ENCODE results near the gene GPC1. TPM values are rescaled to one million over a fixed set of nuclear protein-coding genes. Genes with fewer than 3 reads are reported as not detected.

Gene GPC1
- total RNA-seq, 4 donors from 2014 or later: 4.4 to 18.2 (median 7.1) TPM

- Histone ChIP-seq H3K9me3 (no peaks in the 10 kb centered on the region), H3K4me3 (no peak overlapping the region), H3K36me3 (no peaks in the 10 kb centered on the region), H3K27ac (no peak overlapping the region), H3K27me3 (no peaks in the 10 kb centered on the region), H3K4me1 (no peaks in the 10 kb centered on the region)
- DNase-seq: peak in 1 of 3 donors; percentile 38
- TF ChIP-seq POLR2A (IDR thresholded peaks at IDR 0.05) (no peak), CTCF (IDR thresholded peaks at IDR 0.05) (no peak)
Observed at GRCh38 chr2:240462073-240462706, 26.7 kb downstream of the GPC1 start.

- H3K27ac ChIP-seq: no peak overlapping the region
- H3K36me3 ChIP-seq: no peaks in the 10 kb centered on the region
- no peaks in the 10 kb centered on the region for H3K4me1 ChIP-seq
- no peaks in the 10 kb centered on the region for H3K27me3 ChIP-seq
- no peak for TF ChIP-seq CTCF (IDR thresholded peaks at IDR 0.05)
- TF ChIP-seq POLR2A (IDR thresholded peaks at IDR 0.05): no peak
- DNase-seq: peak in 1 of 3 donors; percentile 38
- H3K4me3 ChIP-seq: no peak overlapping the region
- H3K9me3 ChIP-seq: no peaks in the 10 kb centered on the region
Observed at GRCh38 chr2:240462707-240463273, 27.3 kb downstream of the GPC1 start.

GRCh38 chr2:240463274-240463865, 27.9 kb downstream of the GPC1 start:
- Histone ChIP-seq H3K36me3 (no peaks in the 10 kb centered on the region), H3K4me1 (no peaks in the 10 kb centered on the region), H3K4me3 (no peak overlapping the region), H3K27ac (no peak overlapping the region), H3K9me3 (no peaks in the 10 kb centered on the region), H3K27me3 (no peaks in the 10 kb centered on the region)
- peak in 2 of 3 donors; percentile 41 to 44 for DNase-seq
- TF ChIP-seq POLR2A (IDR thresholded peaks at IDR 0.05) (no peak), CTCF (IDR thresholded peaks at IDR 0.05) (no peak)

GRCh38 chr2:240463866-240464481, 28.5 kb downstream of the GPC1 start:
- Histone ChIP-seq H3K27ac (no peak overlapping the region), H3K27me3 (no peaks in the 10 kb centered on the region), H3K36me3 (no peaks in the 10 kb centered on the region), H3K9me3 (no peaks in the 10 kb centered on the region), H3K4me1 (no peaks in the 10 kb centered on the region), H3K4me3 (no peak overlapping the region)
- peak in 1 of 3 donors; percentile 34 for DNase-seq
- no peak for TF ChIP-seq CTCF (IDR thresholded peaks at IDR 0.05)
- no peak for TF ChIP-seq POLR2A (IDR thresholded peaks at IDR 0.05)

GRCh38 chr2:240464514-240465241, 29.2 kb downstream of the GPC1 start:
- Histone ChIP-seq H3K9me3 (no peaks in the 10 kb centered on the region), H3K4me1 (no peaks in the 10 kb centered on the region), H3K4me3 (no peak overlapping the region), H3K27me3 (no peaks in the 10 kb centered on the region), H3K27ac (no peak overlapping the region), H3K36me3 (no peaks in the 10 kb centered on the region)
- DNase-seq: peak in 2 of 3 donors; percentile 4 to 38
- TF ChIP-seq POLR2A (IDR thresholded peaks at IDR 0.05): no peak
- no peak for TF ChIP-seq CTCF (IDR thresholded peaks at IDR 0.05)

Data from Peyer's patch (tissue), 4 donors.